Astrocyte of the cerebellum (primary cell): Measurements from ENCODE around the gene SOWAHD.
"Not testable (repeated sequence)": the region's sequence is repeated elsewhere in the genome, so short reads cannot be mapped to it uniquely, and the experiment has no call there.

Source experiments
- DNase-seq: peaks from one replicate; pipeline ENCODE4 v3.0.0-alpha.2; 2011; ENCODE audit warnings: low read depth
- H3K4me3 ChIP-seq: 2 replicates; pipeline ENCODE4 v1.5.1; 2011; ENCODE audit warnings: mild to moderate bottlenecking, low read depth, low read length, moderate library complexity
- in situ Hi-C: cut with HindIII; loops from 2 replicates; pipeline ENCODE4 v1.10.0; 2017; ENCODE audit warnings: low sequenced_read_pairs
- TF ChIP-seq, protein P1 (sequence below): IDR thresholded peaks from 2 replicates; pipeline ENCODE4 v1.5.1; 2012; ENCODE audit warnings: low read length, low read depth, moderate library complexity, mild to moderate bottlenecking; ENCODE audit errors: missing control alignments

SOWAHD gene

GRCh38 chrX:119763836-119764387 is 5.5 kb downstream of the SOWAHD start:
- DNase-seq = no peak
- H3K4me3 ChIP-seq = no peak overlapping the region
- TF ChIP-seq, protein P1, sequence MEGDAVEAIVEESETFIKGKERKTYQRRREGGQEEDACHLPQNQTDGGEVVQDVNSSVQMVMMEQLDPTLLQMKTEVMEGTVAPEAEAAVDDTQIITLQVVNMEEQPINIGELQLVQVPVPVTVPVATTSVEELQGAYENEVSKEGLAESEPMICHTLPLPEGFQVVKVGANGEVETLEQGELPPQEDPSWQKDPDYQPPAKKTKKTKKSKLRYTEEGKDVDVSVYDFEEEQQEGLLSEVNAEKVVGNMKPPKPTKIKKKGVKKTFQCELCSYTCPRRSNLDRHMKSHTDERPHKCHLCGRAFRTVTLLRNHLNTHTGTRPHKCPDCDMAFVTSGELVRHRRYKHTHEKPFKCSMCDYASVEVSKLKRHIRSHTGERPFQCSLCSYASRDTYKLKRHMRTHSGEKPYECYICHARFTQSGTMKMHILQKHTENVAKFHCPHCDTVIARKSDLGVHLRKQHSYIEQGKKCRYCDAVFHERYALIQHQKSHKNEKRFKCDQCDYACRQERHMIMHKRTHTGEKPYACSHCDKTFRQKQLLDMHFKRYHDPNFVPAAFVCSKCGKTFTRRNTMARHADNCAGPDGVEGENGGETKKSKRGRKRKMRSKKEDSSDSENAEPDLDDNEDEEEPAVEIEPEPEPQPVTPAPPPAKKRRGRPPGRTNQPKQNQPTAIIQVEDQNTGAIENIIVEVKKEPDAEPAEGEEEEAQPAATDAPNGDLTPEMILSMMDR = no peak
- in situ Hi-C loops = no loop called here

- DNase-seq, in situ Hi-C loops, H3K4me3 ChIP-seq: not testable (repeated sequence)
These were observed 10.0 kb downstream of the SOWAHD start for GRCh38 chrX:119768436-119768835.

DNA sequence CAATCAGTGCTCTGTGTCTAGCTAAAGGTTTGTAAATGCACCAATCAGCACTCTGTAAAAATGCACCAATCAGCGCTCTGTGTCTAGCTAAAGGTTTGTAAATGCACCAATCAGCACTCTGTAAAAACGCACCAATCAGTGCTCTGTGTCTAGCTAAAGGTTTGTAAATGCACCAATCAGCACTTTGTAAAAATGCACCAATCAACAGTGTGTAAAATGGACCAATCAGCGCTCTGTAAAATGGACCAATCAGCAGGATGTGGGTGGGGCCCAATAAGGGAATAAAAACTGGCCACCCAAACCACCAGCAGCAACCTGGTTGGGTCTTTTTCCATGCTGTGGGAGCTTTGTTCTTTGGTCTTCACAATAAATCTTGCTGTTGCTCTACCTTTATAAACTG is 11.0 kb downstream of the SOWAHD start:
- in situ Hi-C loops, DNase-seq, H3K4me3 ChIP-seq: not testable (repeated sequence)

GRCh38 chrX:119775517-119776238 is 17.3 kb downstream of the SOWAHD start:
- TF ChIP-seq, protein P1 = no peak
- in situ Hi-C loops = no loop called here
- no peak for DNase-seq
- H3K4me3 ChIP-seq = no peak overlapping the region

- in situ Hi-C loops = no loop called here
- TF ChIP-seq, protein P1 = no peak
- no peak overlapping the region for H3K4me3 ChIP-seq
- DNase-seq = no peak
These were observed 20.4 kb downstream of the SOWAHD start for GRCh38 chrX:119778829-119779228.

- TF ChIP-seq, protein P1 = no peak
- no peak for DNase-seq
- H3K4me3 ChIP-seq = no peak overlapping the region
- in situ Hi-C loops = no loop called here
These were observed 24.6 kb downstream of the SOWAHD start for GRCh38 chrX:119783026-119783425.

- TF ChIP-seq, protein P1 = peak; percentile 57
- DNase-seq = no peak
- in situ Hi-C loops = no loop called here
- H3K4me3 ChIP-seq = no peak overlapping the region
These were observed 26.5 kb downstream of the SOWAHD start for GRCh38 chrX:119784747-119785446.
